ENCODE data around the gene TNFRSF13B.
"Not testable (repeated sequence)": the region's sequence is repeated elsewhere in the genome, so short reads cannot be mapped to it uniquely, and the experiment has no call there.

The TNFRSF13B gene

DNA sequence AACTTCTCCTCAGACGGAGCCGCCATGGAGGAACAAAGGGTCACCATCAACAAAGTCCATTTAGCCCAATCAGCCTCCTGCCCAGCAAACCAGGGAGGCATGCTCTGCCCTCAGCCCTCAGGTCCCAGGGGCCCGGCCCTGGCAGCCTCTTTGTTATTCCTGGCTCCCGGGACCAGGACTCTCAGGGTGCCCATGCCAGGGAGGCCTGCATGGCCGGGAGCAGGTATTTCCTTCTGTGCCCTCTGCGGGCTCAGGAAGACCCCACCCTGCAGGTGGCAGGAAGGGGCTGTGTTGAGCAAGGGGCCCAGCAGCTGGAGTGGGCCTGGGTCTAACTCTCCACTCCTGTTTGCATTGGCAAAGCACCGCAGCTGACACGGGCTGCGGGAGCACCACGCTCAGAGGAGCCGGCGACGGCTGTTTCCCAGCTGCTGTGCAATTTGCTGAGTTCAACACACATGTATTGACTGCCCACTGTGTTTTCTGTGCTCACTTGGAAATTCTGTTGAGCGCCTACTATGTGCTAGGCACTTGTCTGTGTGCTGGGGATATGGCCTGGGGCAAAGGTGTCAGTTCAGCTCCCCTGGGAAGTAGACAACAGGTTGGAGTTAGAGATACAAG is 33.2 kb upstream of the TNFRSF13B start:
- not testable (repeated sequence) for DNase-seq

DNA sequence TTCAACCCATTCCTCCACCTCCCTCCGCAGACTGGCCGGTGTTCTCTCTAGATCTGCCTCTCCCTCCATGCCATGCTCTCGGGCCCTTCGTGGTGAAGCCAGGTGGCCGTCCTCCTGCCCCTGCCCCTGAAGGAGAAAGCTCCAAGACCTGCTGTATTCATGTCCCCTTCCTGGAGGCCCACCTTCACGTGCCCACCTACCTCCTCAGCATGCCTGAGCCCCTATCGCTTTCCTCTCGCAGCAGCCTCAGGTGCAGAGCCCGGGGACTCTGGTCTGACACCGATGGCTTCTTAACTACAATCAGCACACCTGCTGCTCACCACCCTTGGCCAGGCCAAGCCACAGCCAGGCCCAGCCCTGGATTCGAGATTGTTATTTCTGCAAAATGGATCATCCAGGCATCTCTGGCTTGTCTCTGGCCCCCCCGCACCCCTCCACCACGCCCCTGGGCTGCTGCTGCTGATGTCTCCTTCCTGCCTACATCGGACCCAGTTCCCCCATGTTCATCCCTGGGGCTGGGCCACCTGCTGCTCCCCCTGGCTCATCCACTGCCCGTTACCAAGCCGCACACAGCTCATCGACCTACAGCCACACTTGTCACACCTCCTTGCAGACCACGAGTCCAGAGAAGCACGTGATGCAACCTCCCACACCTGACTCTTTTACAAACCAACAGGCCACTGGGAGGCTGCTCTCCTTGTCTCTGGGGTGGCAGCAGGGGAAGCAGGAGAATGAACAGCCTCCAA is 32.5 kb upstream of the TNFRSF13B start:
- DNase-seq, result no peak

- DNase-seq, result not testable (repeated sequence)
These were observed 31.1 kb upstream of the TNFRSF13B start for GRCh38 chr17:17002731-17003715.

DNA sequence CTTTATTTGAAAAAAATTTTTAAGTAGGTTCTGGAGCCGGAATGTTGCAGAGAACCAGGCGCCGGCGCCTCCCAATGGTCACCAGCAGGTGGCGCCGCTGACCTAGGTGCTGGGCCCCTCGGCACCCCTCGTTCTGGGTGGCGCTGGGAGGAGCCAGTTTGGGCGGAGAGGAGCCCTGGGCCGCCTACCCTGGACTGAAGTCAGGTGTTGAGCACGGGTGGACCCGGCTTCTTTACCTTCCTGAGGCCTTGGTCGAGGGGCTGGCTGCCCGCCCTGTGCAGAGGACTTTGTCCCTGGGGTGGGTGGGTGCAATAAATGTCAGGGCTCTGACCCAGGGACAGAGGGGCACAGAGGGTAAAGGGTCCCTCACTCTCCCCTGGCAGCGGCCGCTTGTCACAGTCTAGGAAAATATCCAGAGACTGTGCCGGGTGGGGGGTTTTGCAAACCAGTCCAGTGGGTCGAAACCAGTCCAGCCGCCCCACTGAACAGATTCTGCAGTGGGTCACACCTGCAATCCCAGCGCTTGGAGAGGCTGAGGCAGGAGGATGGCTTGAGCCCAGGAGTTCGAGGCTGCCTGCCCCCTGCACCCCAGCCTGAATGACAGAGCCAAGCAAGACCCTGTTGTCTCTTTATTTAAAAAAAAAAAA is 30.1 kb upstream of the TNFRSF13B start:
- DNase-seq, result peak; percentile 76

DNA sequence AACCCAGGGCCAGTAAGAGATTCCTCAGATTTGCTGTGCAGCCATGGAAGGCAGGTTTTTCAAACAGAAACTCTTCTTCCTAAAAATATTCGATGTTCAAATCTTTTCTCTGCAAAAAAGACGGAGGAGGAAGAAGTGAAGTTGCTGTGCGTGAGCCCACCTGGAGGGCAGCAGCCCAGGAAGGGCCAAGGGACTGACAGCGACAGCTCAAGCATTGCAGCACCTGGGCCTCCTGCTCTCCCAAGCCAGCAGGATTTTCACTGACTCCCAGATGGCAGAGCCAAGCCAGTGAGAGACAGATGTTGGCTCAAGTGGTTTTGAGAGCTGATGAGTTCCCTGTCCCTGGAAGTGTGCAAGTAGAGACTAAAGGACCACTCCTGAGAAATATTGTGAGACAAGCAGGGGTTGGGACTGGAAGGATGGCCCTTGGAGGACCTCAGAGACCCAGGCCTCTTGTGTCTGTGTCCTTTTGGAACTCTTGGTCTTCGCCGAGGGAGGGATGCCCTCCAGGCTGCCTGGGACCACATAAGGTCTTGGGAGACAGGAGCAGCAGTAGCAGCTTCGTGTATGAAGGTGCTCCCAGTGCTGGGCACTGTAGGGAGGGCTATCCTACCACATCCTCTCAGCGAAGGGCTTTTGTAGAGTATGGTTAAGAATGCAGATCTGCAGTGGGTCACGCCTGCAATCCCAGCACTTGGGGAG is 29.3 kb upstream of the TNFRSF13B start:
- DNase-seq, result no peak

GRCh38 chr17:16999931-17000625 is 28.2 kb upstream of the TNFRSF13B start:
- no peak for DNase-seq

- DNase-seq, result peak; percentile 76
These were observed 25.9 kb upstream of the TNFRSF13B start for GRCh38 chr17:16997514-16998429.

DNA sequence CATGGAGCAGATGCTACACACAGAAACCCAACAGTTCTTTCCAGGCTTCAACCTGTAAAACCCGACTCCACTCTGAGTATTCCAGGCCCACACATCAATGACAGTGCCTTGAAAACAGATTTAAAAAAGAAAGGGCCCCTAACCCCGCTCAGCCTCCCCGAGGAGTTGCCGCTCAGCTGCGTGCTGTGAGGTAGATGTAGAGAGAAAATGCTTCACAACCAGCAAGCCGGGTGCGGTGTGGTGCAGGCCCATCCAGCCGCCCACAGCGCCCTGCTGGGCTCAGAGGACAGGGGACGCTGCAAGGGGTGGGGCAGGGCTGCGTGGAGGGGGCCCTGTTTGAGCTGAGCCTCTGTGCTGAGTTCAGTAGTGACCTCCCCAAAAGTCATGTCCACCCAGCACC is 24.8 kb upstream of the TNFRSF13B start:
- DNase-seq, result not testable (repeated sequence)

- DNase-seq, result no peak
These were observed 24.0 kb upstream of the TNFRSF13B start for GRCh38 chr17:16995930-16996329.

DNA sequence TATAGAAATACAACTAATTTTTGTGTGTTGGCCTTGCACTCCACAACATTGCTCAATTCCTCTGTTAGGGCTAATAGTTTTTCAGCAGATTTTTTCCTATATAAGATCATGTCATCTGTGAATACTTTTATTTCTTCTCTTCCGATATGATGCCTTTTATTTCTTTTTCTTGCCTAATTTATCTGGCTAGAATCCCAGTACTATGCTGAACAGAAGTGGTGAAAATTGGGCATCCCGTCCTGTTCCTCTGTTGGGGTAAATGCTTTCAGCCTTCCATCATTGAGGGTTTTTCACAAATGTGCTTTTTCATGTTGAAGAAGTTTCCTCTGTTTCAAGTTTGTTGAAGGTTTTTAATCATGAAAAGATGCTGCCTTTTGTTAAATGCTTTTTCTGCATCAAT is 22.7 kb upstream of the TNFRSF13B start:
- DNase-seq, result no peak

GRCh38 chr17:16991349-16992009 is 19.6 kb upstream of the TNFRSF13B start:
- DNase-seq, result peak; percentile 74

DNA sequence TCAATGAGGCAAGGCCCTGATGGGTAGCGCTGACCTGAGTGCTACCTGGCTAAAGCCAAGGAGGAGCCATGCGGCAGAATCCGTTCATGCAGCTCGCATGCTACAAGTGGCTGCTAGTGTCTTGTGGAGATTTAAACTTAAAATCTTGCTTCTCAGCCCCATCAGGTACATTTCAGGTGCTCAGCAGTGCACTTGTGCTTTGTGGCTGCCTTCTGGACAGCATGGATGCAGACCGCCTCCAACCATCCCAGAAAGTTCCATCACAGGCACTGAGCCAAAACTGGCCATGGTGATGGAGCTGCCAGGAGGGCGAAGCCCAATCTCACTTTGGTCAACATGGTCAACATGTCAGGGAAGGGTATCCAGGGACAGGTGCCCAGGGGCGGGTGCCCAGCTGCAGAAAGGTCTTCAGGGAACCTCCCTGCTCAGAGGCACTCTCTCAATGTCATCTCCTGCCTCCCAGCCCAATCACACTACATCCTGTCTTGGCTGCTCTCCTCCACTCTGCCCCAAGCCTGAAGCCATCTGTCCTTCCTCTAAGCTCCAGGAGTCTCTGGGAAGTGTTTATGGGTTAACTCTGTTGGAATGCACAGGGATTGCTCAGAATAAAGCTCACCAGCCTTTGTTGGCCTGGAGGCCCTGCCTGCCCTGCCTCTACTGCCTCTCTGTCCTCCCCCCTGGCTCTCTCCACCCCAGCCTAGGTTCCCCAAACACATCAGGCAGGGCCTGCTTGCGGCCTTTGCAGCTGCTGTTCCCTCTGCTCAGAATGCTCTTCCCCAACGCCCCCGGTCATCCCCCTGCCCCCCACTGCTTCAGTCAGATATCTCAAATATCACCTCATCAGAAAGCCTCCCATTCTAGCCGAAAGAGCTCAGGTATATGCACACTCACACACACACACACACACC is 18.3 kb upstream of the TNFRSF13B start:
- DNase-seq, result no peak

DNA sequence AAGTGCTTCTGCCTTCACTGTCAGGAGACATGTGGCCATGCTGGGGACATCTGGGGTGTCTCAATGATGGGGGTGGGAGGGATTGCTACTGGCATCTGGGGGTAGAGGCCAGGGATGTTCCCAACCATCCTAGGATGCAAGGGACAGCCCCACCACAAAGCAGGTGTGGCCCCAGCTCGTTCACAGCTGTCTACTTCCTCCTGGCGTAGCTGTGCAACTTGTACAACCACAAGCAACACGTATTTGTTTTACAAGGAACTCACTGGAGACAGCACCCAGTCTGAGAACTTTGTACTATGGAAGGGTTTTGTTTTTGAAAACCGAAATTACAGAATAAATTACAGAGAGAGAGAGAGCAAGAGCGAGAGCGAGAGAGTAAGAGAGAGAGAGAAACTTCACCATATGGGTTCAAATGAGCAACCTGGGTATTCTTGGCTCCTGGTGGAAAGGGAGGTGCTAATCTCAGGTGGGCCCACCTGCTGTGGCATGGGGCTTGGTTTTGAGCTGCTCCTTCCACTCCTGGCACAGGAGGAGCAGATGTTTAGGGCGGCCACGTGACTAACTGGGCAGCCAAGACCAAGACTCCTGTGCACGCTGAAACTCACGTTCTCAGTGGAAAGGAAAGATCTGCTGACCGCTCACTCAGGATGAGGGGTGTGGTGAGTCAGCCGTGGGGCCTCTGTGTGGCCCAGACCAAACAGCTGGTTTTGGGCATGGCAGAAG is 17.5 kb upstream of the TNFRSF13B start:
- DNase-seq, result no peak

DNA sequence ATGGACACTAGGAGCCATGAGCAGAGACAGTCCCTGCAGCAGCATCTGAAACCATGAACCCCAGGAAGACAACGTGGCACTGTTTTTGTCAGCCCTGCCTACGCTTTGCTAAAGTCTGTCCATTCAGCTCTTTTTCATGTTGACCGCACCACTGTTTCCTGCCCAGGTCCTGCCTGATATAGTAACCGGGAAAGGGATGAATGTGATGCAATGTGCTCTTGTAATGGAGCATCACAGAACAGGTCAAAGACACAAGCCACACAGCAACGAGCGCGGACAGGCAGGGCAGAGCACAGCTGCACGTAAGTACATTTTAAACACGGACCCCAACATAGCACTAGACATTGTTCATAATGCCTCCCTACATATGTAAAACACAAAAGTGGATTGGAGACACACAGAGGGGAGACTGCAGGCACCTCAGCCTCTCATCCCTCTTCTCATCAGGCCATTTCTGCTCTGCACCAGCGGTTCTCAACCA is 16.9 kb upstream of the TNFRSF13B start:
- DNase-seq, result no peak

GRCh38 chr17:16987830-16988601 is 16.1 kb upstream of the TNFRSF13B start:
- DNase-seq, result peak; percentile 40

GRCh38 chr17:16987066-16987829 is 15.3 kb upstream of the TNFRSF13B start:
- DNase-seq, result no peak

Data from activated gamma-delta T cell treated with Interleukin-2 at 50 U/mL for 16 hours (primary cell).